ENCODE results near the gene CD300E. TPM values are rescaled to one million over a fixed set of nuclear protein-coding genes. Genes with fewer than 3 reads are reported as not detected.

CD300E gene
- total RNA-seq, 1 experiment from 2014 or later = not detected

GRCh38 chr17:74569020-74570003 is 54.2 kb downstream of the CD300E start:
- Histone ChIP-seq H2AFZ (ENCODE audit: low read depth, low read length, poor library complexity, severe bottlenecking) (peak overlapping the region; percentile 48), H3K27ac (ENCODE audit: low read depth, low read length) (peak overlapping the region; percentile 36), H3K79me2 (ENCODE audit: insufficient read depth, low read length) (no peaks in the 10 kb centered on the region), H4K20me1 (ENCODE audit: insufficient read depth) (no peaks in the 10 kb centered on the region), H3K36me3 (ENCODE audit: control insufficient read depth in 1 of 2, insufficient read depth in 2 of 2, low read length in 2 of 2) (no peaks in the 10 kb centered on the region), H3K9me2 (ENCODE audit: insufficient read depth) (no peaks in the 10 kb centered on the region), H3K9ac (ENCODE audit: low read length) (peak overlapping the region; percentile 40), H3K9me3 (ENCODE audit: control insufficient read depth in 1 of 2, insufficient read depth in 1 of 2, low read depth in 1 of 2, low read length in 2 of 2) (no peaks in the 10 kb centered on the region), H3K4me2 (ENCODE audit: low read length) (peak overlapping the region; percentile 46), H3K4me1 (ENCODE audit: control insufficient read depth in 1 of 2, insufficient read depth in 2 of 2, low read length in 2 of 2) (peaks cover 14 to 25% of the 10 kb centered on the region in 2 experiments), H3K4me3 (replicated peaks in 1 of 2; ENCODE audit: low read depth in 1 of 2, low read length in 2 of 2) (peak overlapping the region; percentile 6 to 28; a peak in 2 of 4 replicates), H3K27me3 (ENCODE audit: insufficient read depth, low read length) (peaks cover 10% of the 10 kb centered on the region)
- peak; percentile 97 for DNase-seq (ENCODE audit: low read depth, low spot score)
- peak; percentile 85 for ATAC-seq
- no TSS peak for BruUV-seq (replicated peaks)
- intact Hi-C loops (cut with micrococcal nuclease) = no loop called here
- CTCF ChIA-PET = interaction anchor here (0.6 to 1.5 kb wide), 8 partner anchors 31 to 207 kb away, joined by 3 to 11 read pairs (median 3); partner anchors contain the start of gene RAB37
- RAD21 ChIA-PET (ENCODE audit: low non-redundant PET in 1 of 2, low total read pairs in 2 of 2, uncharacterized antibody in 2 of 2, unreplicated experiment in 2 of 2) = interaction anchor here (0.7 to 0.9 kb wide), 2 partner anchors 88 to 168 kb away, joined by 3 to 4 read pairs; no protein-coding TSS in a partner anchor
- POLR2A ChIA-PET = interaction anchor here (0.6 to 1.3 kb wide), 5 partner anchors 13 to 68 kb away, joined by 3 to 5 read pairs (median 3); no protein-coding TSS in a partner anchor
- TF ChIP-seq EZH2 (IDR thresholded peaks at IDR 0.05) = no peak
- TF ChIP-seq POLR2A (IDR thresholded peaks at IDR 0.05; ENCODE audit: borderline replicate concordance, extremely low read depth, insufficient read depth, insufficient read length) = no peak
- TF ChIP-seq POLR2AphosphoS5 (IDR thresholded peaks at IDR 0.05; ENCODE audit: low read depth, low read length) = peak; percentile 59
- TF ChIP-seq EGR1 (IDR thresholded peaks at IDR 0.05; ENCODE audit: low read depth) = no peak
- TF ChIP-seq MAX (IDR thresholded peaks at IDR 0.05) = peak; percentile 93
- TF ChIP-seq ELF1 (IDR thresholded peaks at IDR 0.05; ENCODE audit: borderline replicate concordance, low read depth) = no peak
- TF ChIP-seq TCF7L2 (IDR thresholded peaks at IDR 0.05; ENCODE audit: borderline replicate concordance, extremely low read depth, insufficient read depth, insufficient read length) = no peak
- no peak for TF ChIP-seq ZBTB33 (IDR thresholded peaks at IDR 0.05; ENCODE audit: extremely low read depth, insufficient replicate concordance, low read length)
- peak; percentile 84 for TF ChIP-seq FOSL1 (IDR thresholded peaks at IDR 0.05; ENCODE audit: low read depth)
- TF ChIP-seq, protein P1, sequence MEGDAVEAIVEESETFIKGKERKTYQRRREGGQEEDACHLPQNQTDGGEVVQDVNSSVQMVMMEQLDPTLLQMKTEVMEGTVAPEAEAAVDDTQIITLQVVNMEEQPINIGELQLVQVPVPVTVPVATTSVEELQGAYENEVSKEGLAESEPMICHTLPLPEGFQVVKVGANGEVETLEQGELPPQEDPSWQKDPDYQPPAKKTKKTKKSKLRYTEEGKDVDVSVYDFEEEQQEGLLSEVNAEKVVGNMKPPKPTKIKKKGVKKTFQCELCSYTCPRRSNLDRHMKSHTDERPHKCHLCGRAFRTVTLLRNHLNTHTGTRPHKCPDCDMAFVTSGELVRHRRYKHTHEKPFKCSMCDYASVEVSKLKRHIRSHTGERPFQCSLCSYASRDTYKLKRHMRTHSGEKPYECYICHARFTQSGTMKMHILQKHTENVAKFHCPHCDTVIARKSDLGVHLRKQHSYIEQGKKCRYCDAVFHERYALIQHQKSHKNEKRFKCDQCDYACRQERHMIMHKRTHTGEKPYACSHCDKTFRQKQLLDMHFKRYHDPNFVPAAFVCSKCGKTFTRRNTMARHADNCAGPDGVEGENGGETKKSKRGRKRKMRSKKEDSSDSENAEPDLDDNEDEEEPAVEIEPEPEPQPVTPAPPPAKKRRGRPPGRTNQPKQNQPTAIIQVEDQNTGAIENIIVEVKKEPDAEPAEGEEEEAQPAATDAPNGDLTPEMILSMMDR (IDR thresholded peaks at IDR 0.05 in 2 of 3, conservative IDR thresholded peaks at IDR 0.05 in 1 of 3; ENCODE audit: borderline replicate concordance in 1 of 3, insufficient read depth in 1 of 3, low read depth in 2 of 3, low read length in 2 of 3) = no peak
- TF ChIP-seq, protein P2, sequence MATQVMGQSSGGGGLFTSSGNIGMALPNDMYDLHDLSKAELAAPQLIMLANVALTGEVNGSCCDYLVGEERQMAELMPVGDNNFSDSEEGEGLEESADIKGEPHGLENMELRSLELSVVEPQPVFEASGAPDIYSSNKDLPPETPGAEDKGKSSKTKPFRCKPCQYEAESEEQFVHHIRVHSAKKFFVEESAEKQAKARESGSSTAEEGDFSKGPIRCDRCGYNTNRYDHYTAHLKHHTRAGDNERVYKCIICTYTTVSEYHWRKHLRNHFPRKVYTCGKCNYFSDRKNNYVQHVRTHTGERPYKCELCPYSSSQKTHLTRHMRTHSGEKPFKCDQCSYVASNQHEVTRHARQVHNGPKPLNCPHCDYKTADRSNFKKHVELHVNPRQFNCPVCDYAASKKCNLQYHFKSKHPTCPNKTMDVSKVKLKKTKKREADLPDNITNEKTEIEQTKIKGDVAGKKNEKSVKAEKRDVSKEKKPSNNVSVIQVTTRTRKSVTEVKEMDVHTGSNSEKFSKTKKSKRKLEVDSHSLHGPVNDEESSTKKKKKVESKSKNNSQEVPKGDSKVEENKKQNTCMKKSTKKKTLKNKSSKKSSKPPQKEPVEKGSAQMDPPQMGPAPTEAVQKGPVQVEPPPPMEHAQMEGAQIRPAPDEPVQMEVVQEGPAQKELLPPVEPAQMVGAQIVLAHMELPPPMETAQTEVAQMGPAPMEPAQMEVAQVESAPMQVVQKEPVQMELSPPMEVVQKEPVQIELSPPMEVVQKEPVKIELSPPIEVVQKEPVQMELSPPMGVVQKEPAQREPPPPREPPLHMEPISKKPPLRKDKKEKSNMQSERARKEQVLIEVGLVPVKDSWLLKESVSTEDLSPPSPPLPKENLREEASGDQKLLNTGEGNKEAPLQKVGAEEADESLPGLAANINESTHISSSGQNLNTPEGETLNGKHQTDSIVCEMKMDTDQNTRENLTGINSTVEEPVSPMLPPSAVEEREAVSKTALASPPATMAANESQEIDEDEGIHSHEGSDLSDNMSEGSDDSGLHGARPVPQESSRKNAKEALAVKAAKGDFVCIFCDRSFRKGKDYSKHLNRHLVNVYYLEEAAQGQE (IDR thresholded peaks at IDR 0.05; ENCODE audit: low read depth) = no peak
- peak; percentile 77 for TF ChIP-seq SRF (IDR thresholded peaks at IDR 0.05; ENCODE audit: low read depth)
- TF ChIP-seq JUND (IDR thresholded peaks at IDR 0.05) = peak; percentile 87
- no peak for TF ChIP-seq ATF3 (IDR thresholded peaks at IDR 0.05)
- no peak for TF ChIP-seq SIN3A (IDR thresholded peaks at IDR 0.05; ENCODE audit: low read depth)
- peak; percentile 7; the same call in 1 of the 2 replicates for TF ChIP-seq RAD21 (IDR thresholded peaks at IDR 0.05; ENCODE audit: low read depth)
- peak; percentile 25 for TF ChIP-seq YY1 (IDR thresholded peaks at IDR 0.05; ENCODE audit: extremely low read depth, insufficient replicate concordance, low read depth, low read length)

All from HCT116 (cell line).